Measurements from ENCODE around the gene SKAP1.

The SKAP1 gene

GRCh38 chr17:48104440-48104839 lies 325.6 kb downstream of the SKAP1 start:
- no peak for DNase-seq (ENCODE audit: low spot score)

- DNase-seq (ENCODE audit: low spot score): no peak
Observed at GRCh38 chr17:48102798-48103715, 327.0 kb downstream of the SKAP1 start.

GRCh38 chr17:48102043-48102750 lies 327.8 kb downstream of the SKAP1 start:
- DNase-seq (ENCODE audit: low spot score): no peak

GRCh38 chr17:48101012-48101720 lies 328.8 kb downstream of the SKAP1 start, which contains the start of gene CBX1:
Gene CBX1, minus strand, starts transcription at chr17:48101478. Its CDS starts 24,474 bp downstream, at chr17:48077004.
- peak; percentile 95 for DNase-seq (ENCODE audit: low spot score)

- peak; percentile 73 for DNase-seq (ENCODE audit: low spot score)
Observed at GRCh38 chr17:48100591-48101011, 329.4 kb downstream of the SKAP1 start.

- DNase-seq (ENCODE audit: low spot score): peak; percentile 65
Observed at GRCh38 chr17:48100160-48100559, 329.9 kb downstream of the SKAP1 start.

GRCh38 chr17:48095611-48096010 lies 334.4 kb downstream of the SKAP1 start:
- DNase-seq (ENCODE audit: low spot score): no peak

- no peak for DNase-seq (ENCODE audit: low spot score)
Observed at GRCh38 chr17:48093341-48094045, 336.5 kb downstream of the SKAP1 start.

GRCh38 chr17:48084932-48085331 lies 345.1 kb downstream of the SKAP1 start:
- no peak for DNase-seq (ENCODE audit: low spot score)
